ENCODE results near the gene CARTPT.

CARTPT gene

GRCh38 chr5:71738662-71739361 is 19.7 kb downstream of the CARTPT start:
- no peak for DNase-seq

GRCh38 chr5:71740015-71740753 is 21.1 kb downstream of the CARTPT start:
- DNase-seq: no peak

GRCh38 chr5:71743155-71743554 is 24.1 kb downstream of the CARTPT start:
- no peak for DNase-seq

GRCh38 chr5:71744009-71744790 is 25.1 kb downstream of the CARTPT start:
- DNase-seq: no peak

GRCh38 chr5:71747182-71747581 is 28.1 kb downstream of the CARTPT start:
- no peak for DNase-seq

- no peak for DNase-seq
These were observed 29.3 kb downstream of the CARTPT start for GRCh38 chr5:71748360-71748759.

- no peak for DNase-seq
These were observed 32.3 kb downstream of the CARTPT start for GRCh38 chr5:71751422-71751821.

GRCh38 chr5:71752441-71753190 is 33.5 kb downstream of the CARTPT start:
- no peak for DNase-seq

- DNase-seq: peak in 1 of 4 experiments; percentile 6
These were observed 38.8 kb downstream of the CARTPT start for GRCh38 chr5:71757590-71758543.

- no peak for DNase-seq
These were observed 43.8 kb downstream of the CARTPT start for GRCh38 chr5:71762826-71763225.

- DNase-seq: no peak
These were observed 48.6 kb downstream of the CARTPT start for GRCh38 chr5:71767661-71768060.

GRCh38 chr5:71769287-71769686 is 50.2 kb downstream of the CARTPT start:
- DNase-seq: no peak

GRCh38 chr5:71770381-71770780 is 51.3 kb downstream of the CARTPT start:
- DNase-seq: no peak
